ENCODE results near the gene BCL7C. TPM values are rescaled to one million over a fixed set of nuclear protein-coding genes. Genes with fewer than 3 reads are reported as not detected.

Gene BCL7C
- total RNA-seq, 3 donors from 2014 or later (not counting 1 experiment from before 2014, with no cell fraction given): 25.1 to 28.5 (median 27.4) TPM

DNA sequence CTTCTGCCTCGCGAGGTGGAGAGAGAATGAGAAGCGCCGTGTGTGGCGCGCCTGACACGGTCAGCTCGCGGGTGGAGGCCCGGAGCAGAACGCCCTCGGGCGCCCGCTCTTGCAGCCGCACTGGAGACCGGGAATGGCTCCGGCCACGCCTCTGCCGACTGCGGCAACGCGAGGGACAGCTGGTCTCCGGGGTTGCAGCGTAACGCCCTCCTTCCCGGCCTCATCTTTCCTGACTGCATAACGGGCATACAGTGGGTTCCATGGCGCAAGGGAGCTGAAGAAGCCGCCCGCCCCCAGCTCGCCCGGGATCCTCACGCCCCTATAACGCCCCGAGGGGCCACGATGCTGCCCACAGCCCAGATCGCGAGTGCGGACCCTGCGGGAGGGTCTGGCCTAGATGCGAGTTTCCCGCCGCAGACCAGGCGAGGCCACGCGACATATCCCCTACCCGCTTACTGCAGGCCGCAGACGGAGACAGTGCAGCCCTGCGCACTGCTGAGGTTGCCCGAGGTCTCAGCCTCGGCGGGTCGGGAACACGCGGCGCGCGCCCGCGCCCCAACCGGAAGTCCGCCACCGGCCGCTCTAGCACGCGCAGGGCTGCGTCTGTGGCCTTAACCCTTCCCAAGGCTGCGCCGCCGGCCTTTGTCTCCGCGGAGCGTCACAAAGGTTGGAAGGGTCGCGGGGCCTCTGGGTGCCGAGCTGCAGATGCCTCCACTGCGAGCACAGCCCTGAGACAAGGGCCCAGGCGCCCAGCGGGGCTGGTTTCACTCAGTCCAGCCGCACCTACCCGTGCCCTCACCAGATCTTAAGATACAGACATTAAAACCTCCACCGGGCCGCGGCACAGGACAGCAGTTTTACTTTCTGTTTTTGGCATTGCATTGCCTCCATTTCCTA lies 18.8 kb downstream of the BCL7C start:
- ATAC-seq (peak; percentile 69 to 94 (median 86)), DNase-seq (peak; percentile 89 to 94)
- no peaks in the 10 kb centered on the region for H3K27me3 Mint-ChIP-seq (ENCODE audit: low read depth in 2 of 2)
- peaks cover 43% of the 10 kb centered on the region for H3K4me1 ChIP-seq (ENCODE audit: control insufficient read depth, insufficient read depth, low read length)
- no peaks in the 10 kb centered on the region for H3K9me3 Mint-ChIP-seq
- no peaks in the 10 kb centered on the region for H3K27me3 ChIP-seq (ENCODE audit: control insufficient read depth, insufficient read depth, low read length)
- intact Hi-C loops (cut with micrococcal nuclease): loop anchor here (2.0 to 5.0 kb wide), 3 partner anchors 28 to 48 kb away; partner anchors contain the start of gene FBXL19
- no peaks in the 10 kb centered on the region for H3K9me3 ChIP-seq (ENCODE audit: control insufficient read depth, insufficient read depth, low read length)
- H3K4me3 Mint-ChIP-seq: peak overlapping the region; percentile 97
- H3K36me3 Mint-ChIP-seq: no peaks in the 10 kb centered on the region
- under 1% methylated on average over 85 of the region's 85 CpGs for WGBS (ENCODE audit: insufficient coverage)
- H3K27ac ChIP-seq (ENCODE audit: low read length): peak overlapping the region; percentile 83
- TF ChIP-seq, protein P1, sequence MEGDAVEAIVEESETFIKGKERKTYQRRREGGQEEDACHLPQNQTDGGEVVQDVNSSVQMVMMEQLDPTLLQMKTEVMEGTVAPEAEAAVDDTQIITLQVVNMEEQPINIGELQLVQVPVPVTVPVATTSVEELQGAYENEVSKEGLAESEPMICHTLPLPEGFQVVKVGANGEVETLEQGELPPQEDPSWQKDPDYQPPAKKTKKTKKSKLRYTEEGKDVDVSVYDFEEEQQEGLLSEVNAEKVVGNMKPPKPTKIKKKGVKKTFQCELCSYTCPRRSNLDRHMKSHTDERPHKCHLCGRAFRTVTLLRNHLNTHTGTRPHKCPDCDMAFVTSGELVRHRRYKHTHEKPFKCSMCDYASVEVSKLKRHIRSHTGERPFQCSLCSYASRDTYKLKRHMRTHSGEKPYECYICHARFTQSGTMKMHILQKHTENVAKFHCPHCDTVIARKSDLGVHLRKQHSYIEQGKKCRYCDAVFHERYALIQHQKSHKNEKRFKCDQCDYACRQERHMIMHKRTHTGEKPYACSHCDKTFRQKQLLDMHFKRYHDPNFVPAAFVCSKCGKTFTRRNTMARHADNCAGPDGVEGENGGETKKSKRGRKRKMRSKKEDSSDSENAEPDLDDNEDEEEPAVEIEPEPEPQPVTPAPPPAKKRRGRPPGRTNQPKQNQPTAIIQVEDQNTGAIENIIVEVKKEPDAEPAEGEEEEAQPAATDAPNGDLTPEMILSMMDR (IDR thresholded peaks at IDR 0.05): no peak
- H3K4me1 Mint-ChIP-seq: peaks cover 39 to 54% of the 10 kb centered on the region in 2 donors
- H3K36me3 ChIP-seq (ENCODE audit: control insufficient read depth, insufficient read depth, low read length): peaks cover 7% of the 10 kb centered on the region
- H3K4me3 ChIP-seq (ENCODE audit: low read length): peak overlapping the region; percentile 71
- H3K27ac Mint-ChIP-seq: peak overlapping the region; percentile 92 to 99

DNA sequence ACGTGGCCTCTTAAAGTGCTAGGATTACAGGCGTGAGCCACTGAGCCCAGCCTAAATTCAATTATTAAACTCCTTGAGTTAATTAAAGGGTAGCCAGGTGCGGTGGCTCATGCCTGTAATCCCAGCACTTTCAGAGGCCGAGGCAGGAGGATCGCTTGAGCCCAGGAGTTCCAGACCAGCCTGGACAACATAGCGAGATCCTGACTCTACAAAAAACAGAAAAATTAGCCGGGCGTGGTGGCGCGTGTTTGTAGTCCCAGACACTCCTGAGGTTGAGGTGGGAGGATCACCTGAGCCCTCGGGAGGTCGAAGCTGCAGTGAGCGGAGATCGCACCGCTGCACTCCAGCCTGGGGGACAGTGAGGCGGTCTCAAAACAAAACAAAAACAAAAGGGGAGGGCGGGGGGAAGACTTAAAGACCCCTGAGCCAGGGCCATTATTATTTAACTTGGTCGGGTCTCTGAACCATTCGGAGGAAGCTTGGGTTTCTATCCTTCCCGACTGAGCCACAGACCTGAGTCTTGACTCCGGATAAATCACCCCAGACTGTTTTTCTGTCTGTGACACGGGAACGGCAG lies 19.5 kb downstream of the BCL7C start:
- H3K27me3 Mint-ChIP-seq (ENCODE audit: low read depth in 2 of 2): no peaks in the 10 kb centered on the region
- no peak for DNase-seq
- intact Hi-C loops (cut with micrococcal nuclease): loop anchor here (2.0 kb wide), 2 partner anchors 28 to 48 kb away; partner anchors contain the start of gene FBXL19

DNA sequence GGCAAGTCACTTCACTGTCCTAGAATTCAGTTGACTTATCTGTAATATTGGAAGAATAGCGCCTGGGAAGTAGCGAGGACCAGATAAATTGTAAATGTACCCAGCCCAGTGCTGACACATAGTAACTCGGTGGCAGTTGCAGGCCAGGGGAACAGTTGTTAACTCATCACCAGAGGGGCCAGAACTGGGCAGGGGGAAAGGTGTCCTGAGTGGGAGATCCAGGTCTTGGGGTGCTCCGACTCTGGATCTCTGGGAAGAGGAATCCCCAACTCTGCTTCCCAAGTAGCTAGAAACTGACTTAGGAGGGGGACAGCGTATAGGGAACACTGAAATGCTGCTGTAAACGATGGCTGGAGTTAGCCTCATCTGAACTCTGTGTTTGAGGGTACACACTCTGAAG lies 23.0 kb downstream of the BCL7C start:
- no peak overlapping the region for H3K4me3 Mint-ChIP-seq
- H3K9me3 Mint-ChIP-seq: no peaks in the 10 kb centered on the region
- no peaks in the 10 kb centered on the region for H3K36me3 ChIP-seq (ENCODE audit: control insufficient read depth, insufficient read depth, low read length)
- H3K27ac Mint-ChIP-seq: peak overlapping the region in 1 of 2 donors; percentile 27
- no peak overlapping the region for H3K27ac ChIP-seq (ENCODE audit: low read length)
- no peaks in the 10 kb centered on the region for H3K27me3 Mint-ChIP-seq (ENCODE audit: low read depth in 2 of 2)
- no peaks in the 10 kb centered on the region for H3K9me3 ChIP-seq (ENCODE audit: control insufficient read depth, insufficient read depth, low read length)
- TF ChIP-seq, protein P1 (IDR thresholded peaks at IDR 0.05): no peak
- no peak overlapping the region for H3K4me3 ChIP-seq (ENCODE audit: low read length)
- ATAC-seq: no peak
- no peaks in the 10 kb centered on the region for H3K36me3 Mint-ChIP-seq
- DNase-seq: no peak
- H3K4me1 Mint-ChIP-seq: peaks cover 21 to 35% of the 10 kb centered on the region in 2 donors
- peaks cover 22% of the 10 kb centered on the region for H3K4me1 ChIP-seq (ENCODE audit: control insufficient read depth, insufficient read depth, low read length)
- intact Hi-C loops (cut with micrococcal nuclease): no loop called here
- 98% methylated on average over 6 of the region's 6 CpGs for WGBS (ENCODE audit: insufficient coverage)
- no peaks in the 10 kb centered on the region for H3K27me3 ChIP-seq (ENCODE audit: control insufficient read depth, insufficient read depth, low read length)

More for the DNA sequence above, 19.5 kb downstream of the BCL7C start:
- Mint-ChIP-seq H3K27ac (peak overlapping the region; percentile 92 to 99), H3K4me1 (peaks cover 39 to 54% of the 10 kb centered on the region in 2 donors), H3K9me3 (no peaks in the 10 kb centered on the region), H3K36me3 (no peaks in the 10 kb centered on the region), H3K4me3 (peak overlapping the region; percentile 97)
- ATAC-seq: no peak
- Histone ChIP-seq H3K27me3 (ENCODE audit: control insufficient read depth, insufficient read depth, low read length) (no peaks in the 10 kb centered on the region), H3K27ac (ENCODE audit: low read length) (peak overlapping the region; percentile 83), H3K4me1 (ENCODE audit: control insufficient read depth, insufficient read depth, low read length) (peaks cover 43% of the 10 kb centered on the region), H3K36me3 (ENCODE audit: control insufficient read depth, insufficient read depth, low read length) (peaks cover 7% of the 10 kb centered on the region), H3K4me3 (ENCODE audit: low read length) (peak overlapping the region; percentile 71), H3K9me3 (ENCODE audit: control insufficient read depth, insufficient read depth, low read length) (no peaks in the 10 kb centered on the region)
- TF ChIP-seq, protein P1 (IDR thresholded peaks at IDR 0.05): no peak
- WGBS (ENCODE audit: insufficient coverage): 21% methylated on average over 23 of the region's 23 CpGs
